ENCODE data around the gene CDH13. TPM values are rescaled to one million over a fixed set of nuclear protein-coding genes. Genes with fewer than 3 reads are reported as not detected.

CDH13 gene
- total and polyA plus RNA-seq, 2 donors (not counting 3 experiments of a cell fraction or from before 2014, with no cell fraction given), result 96.6 to 124 TPM

DNA sequence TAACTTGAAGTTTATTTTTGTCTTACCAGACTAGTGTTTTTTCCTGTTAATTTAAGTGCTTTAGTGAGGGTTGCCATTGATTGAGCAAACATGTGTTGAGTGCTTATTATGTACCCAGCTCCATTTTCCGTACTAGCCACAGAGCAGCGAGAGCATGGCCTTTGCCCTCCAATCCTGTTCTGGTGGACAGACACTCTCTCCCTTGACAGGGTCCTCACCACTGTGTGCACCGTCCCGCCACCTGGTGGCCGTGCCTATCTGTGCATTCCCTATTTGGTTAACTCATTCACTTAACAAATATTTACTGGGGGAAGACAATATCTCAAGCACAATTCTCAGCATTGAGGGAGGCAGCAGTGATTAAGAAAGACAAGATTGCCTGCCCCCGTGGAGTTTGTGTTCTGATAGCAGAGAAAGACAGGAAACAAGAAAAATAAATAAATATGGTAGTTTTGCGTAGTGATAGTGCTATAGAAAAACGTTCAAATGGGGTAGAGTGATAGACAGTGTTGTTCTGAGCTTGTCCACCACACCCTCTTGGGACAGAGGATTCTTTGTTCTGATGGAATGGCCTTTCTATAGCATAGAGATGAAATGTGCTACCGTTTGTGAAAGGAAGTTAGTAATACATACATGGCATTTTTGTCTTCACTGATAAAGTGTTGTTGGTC lies 13.0 kb downstream of the CDH13 start:
- Histone ChIP-seq H3K79me2 (ENCODE audit: control insufficient read depth, insufficient read depth, low read length) (peaks cover 20% of the 10 kb centered on the region), H3K9ac (replicated peaks; ENCODE audit: extremely low read depth, insufficient read depth, low read length) (peak overlapping the region; percentile 67), H3K27me3 (ENCODE audit: control insufficient read depth in 2 of 2, insufficient read depth in 2 of 2, low read length in 2 of 2) (no peaks in the 10 kb centered on the region), H3K9me3 (replicated peaks; ENCODE audit: control insufficient read depth, insufficient read depth, low read length) (no peaks in the 10 kb centered on the region), H3K4me2 (ENCODE audit: insufficient read depth, low read length) (peak overlapping the region; percentile 57), H3K4me1 (ENCODE audit: control insufficient read depth, extremely low read depth, insufficient read depth, low read length) (peaks cover 56% of the 10 kb centered on the region), H3K4me3 (replicated peaks in 1 of 3; ENCODE audit: insufficient read depth in 1 of 3, low read depth in 1 of 3, low read length in 3 of 3) (no peak overlapping the region), H2AFZ (ENCODE audit: low read depth, low read length) (peak overlapping the region; percentile 16), H3K27ac (ENCODE audit: insufficient read depth, low read depth, low read length) (peak overlapping the region; percentile 99), H3K9me1 (replicated peaks; ENCODE audit: control insufficient read depth, extremely low read depth, insufficient read depth, low read length) (no peaks in the 10 kb centered on the region), H4K20me1 (replicated peaks; ENCODE audit: control insufficient read depth, extremely low read depth, insufficient read depth, low read length) (no peaks in the 10 kb centered on the region), H3K36me3 (ENCODE audit: control insufficient read depth in 2 of 2, extremely low read depth in 1 of 2, insufficient read depth in 2 of 2, low read length in 2 of 2) (no peaks in the 10 kb centered on the region)
- ChIA-PET POLR2A (interaction anchor here (1.0 kb wide), 1 partner anchor 12 kb away, joined by 3 read pairs; no protein-coding TSS in a partner anchor), CTCF (interaction anchor here (0.6 to 6.4 kb wide), 22 partner anchors 11 to 576 kb away, joined by 3 to 95 read pairs (median 6); partner anchors contain the start of gene CDH13)
- intact Hi-C loops (cut with micrococcal nuclease) (loop anchor here (1.0 to 5.0 kb wide), 9 partner anchors 32 to 808 kb away; no protein-coding TSS in a partner anchor), dilution Hi-C loops (cut with MboI; ENCODE audit: extremely low pct_ligation_motif_present, low sequenced_read_pairs) (no loop called here)
- TF ChIP-seq POLR2A (IDR thresholded peaks at IDR 0.05; ENCODE audit: low read depth, low read length) (no peak), GATA2 (IDR thresholded peaks at IDR 0.05; ENCODE audit: insufficient read depth, insufficient read length, low read depth, low read length) (no peak), JUN (IDR thresholded peaks at IDR 0.05; ENCODE audit: borderline replicate concordance, insufficient read depth, insufficient read length, low read depth) (no peak), POLR2AphosphoS5 (IDR thresholded peaks at IDR 0.05; ENCODE audit: insufficient read depth, low read depth, low read length) (peak; percentile 32), EZH2 (IDR thresholded peaks at IDR 0.05; ENCODE audit: borderline replicate concordance, low read depth, low read length, severe bottlenecking) (no peak), MYC (IDR thresholded peaks at IDR 0.05; ENCODE audit: low read depth, low read length) (no peak)
- TF ChIP-seq, protein P1, sequence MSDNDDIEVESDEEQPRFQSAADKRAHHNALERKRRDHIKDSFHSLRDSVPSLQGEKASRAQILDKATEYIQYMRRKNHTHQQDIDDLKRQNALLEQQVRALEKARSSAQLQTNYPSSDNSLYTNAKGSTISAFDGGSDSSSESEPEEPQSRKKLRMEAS (IDR thresholded peaks at IDR 0.05; ENCODE audit: insufficient read depth, insufficient read length), result no peak
- TF ChIP-seq, protein P2, sequence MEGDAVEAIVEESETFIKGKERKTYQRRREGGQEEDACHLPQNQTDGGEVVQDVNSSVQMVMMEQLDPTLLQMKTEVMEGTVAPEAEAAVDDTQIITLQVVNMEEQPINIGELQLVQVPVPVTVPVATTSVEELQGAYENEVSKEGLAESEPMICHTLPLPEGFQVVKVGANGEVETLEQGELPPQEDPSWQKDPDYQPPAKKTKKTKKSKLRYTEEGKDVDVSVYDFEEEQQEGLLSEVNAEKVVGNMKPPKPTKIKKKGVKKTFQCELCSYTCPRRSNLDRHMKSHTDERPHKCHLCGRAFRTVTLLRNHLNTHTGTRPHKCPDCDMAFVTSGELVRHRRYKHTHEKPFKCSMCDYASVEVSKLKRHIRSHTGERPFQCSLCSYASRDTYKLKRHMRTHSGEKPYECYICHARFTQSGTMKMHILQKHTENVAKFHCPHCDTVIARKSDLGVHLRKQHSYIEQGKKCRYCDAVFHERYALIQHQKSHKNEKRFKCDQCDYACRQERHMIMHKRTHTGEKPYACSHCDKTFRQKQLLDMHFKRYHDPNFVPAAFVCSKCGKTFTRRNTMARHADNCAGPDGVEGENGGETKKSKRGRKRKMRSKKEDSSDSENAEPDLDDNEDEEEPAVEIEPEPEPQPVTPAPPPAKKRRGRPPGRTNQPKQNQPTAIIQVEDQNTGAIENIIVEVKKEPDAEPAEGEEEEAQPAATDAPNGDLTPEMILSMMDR (IDR thresholded peaks at IDR 0.05; ENCODE audit: extremely low read depth in 1 of 2, insufficient read depth in 1 of 2, low read depth in 1 of 2, low read length in 2 of 2), result peak; percentile 80 to 82
- DNase-seq (ENCODE audit: low read depth, low spot score) (peak; percentile 85), FAIRE-seq (peak; percentile 63)
- no TSS peak for BruUV-seq (replicated peaks)

All from endothelial cell of umbilical vein (primary cell).